NCI-H2029 treated with DMSO at 0.1 percent for 48 hours (cell line): Measurements from ENCODE around the gene RNF4.

Experiments used
- DNase-seq: peaks from one replicate; lab custom pipeline; 2025; lab: John Stamatoyannopoulos, UW

The RNF4 gene

DNA sequence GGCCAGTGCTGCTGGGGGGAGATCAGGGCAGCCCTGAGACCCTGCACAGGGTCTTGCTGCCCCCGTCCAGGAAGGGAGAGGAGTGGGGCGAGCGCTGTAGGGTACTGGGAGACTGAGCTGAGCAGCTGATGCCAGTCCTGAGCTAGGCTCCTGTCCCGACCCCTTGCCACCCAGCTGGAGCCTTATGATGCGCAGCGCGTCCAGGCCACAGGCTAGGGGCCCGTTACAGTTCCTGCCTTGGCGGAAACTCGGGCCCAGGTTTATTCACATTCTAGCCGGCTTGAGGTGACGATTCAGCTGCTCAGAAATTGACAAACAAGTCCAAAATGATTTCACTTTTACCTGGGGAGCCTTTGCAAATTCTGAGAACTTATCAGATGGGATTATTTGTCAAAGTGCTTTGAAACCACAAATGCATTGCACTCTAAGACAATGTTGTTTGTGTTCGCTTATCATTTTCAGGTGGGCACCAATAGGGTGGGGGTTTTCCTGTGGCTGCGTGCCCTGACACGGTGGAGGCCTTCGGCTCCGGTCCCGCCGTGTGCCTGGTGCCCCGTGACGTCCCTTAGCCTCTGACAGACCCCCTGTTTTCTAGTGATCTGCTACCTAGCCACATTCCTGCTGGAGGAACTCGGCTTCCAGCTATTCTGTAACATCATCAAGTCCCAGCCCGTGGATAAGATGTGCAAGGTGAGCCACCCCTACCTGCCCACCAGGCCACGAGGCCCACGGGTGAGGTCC lies 31.3 kb upstream of the RNF4 start:
- DNase-seq, result no peak

DNA sequence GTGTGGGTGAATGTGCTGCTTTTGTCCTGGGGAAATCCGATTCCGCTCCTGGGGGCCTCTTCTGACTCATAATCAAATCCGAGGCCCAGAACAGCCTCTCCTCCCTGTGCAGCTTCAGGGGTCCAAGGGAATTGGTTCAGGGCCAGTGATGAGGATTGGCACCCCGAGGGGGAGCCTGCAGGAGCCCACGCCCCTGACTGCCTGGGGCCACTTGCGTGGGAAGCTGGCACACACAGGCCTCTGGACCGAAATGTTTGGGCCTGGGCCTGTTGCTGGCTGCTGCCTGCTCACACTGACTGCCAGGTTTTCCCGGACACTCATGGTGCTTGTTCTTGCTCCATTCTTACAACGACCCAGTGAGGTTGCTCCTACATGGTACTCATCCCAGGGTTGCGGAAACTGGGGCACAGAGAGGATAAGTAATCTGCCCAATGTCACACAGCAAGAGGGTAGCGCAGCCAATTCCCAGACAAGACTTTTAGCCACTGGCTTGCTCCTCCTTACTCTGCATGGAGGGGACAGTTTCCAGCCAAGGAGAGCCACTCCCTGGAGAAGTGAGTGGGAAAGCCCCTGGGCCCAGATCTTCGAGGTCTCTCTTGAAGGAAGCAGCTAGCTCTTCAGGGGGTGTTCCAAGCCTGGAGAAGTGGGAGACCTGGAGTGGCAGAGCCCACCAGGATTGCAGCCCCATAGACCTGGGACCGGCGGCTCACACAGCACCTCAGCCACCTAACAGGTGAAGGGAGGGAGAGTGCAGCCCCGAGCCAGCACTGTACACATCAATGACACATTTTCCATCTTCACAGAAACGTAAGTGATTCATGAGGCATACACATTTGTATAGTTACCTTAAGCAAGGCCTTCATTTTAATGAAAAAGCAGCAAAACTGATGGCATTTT lies 29.8 kb upstream of the RNF4 start:
- no peak for DNase-seq

DNA sequence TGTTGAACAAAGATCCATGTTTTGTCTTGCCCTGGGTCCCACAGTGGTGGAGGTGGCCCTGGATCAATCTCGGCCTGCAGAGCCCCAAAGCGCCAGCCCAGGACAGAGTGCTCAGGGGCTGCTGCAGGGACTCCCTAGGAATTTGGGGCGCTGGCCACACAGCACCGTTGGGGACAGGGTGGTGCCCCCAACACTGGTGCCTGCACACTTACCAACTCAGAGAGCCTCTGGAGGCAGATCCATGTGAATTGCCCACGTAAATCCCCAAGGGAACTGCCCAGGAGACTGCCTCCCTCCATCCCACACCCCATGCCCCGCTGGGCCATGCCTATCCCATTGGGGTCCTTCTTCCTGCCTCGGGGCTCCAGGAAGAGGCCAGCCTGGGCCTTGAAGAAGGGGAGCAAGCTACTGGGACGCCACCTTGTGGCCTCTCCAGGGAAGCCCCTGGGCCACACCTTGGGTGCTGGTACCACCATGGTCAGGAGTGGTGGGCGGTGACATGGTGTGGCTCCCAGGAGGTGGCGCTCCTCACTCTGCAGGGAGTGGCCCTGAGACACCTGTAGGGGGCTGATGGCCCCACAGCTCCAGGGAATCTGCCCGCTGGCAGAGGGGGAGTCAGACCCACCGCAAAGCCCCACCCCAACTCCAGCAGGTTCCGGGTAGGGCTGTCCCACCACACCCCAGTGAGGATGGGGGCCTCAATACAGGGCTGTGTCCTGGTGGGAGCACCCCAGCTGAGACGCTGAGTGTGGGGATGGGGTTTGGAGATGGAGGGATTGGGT lies 27.3 kb upstream of the RNF4 start:
- DNase-seq, result no peak

DNA sequence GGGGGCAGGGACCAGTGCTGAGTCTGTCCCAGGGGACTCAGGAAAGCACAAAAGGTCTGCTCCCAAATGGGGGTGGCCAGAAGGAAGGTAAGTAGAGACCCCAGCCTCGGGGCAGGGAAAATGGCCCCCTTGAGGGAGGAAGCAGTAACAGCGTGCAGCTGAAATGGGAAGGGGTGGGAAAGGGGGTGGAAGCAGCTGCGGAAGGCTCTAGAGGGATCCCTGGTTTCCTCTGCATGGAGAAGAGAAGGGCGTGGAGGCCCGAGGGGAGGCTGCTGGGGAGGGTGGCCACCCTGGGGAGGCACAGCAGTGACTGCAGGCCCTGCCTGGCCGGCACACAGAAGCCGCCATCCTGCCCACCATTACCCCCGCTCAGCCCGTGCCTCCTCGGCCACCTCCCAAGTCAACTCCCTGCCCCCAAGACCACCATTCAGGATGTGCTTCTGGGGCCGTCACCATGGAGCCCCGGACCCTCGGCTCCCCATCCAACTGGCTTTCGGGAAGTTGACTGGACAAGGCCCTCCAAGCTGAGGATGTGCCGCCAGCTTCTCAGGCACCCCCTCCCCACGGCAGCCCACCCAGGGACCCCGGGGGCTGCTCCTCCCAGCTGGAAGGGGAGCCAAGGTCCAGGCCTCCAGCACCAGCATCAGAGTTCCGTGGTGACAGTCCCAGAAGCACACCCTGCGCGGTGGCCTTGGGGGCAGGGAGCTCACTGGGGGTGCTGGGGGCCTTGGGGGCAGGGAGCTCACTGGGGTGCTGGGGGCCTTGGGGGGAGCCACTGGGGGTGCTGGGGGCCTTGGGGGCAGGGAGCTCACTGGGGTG lies 26.5 kb upstream of the RNF4 start:
- DNase-seq, result no peak

DNA sequence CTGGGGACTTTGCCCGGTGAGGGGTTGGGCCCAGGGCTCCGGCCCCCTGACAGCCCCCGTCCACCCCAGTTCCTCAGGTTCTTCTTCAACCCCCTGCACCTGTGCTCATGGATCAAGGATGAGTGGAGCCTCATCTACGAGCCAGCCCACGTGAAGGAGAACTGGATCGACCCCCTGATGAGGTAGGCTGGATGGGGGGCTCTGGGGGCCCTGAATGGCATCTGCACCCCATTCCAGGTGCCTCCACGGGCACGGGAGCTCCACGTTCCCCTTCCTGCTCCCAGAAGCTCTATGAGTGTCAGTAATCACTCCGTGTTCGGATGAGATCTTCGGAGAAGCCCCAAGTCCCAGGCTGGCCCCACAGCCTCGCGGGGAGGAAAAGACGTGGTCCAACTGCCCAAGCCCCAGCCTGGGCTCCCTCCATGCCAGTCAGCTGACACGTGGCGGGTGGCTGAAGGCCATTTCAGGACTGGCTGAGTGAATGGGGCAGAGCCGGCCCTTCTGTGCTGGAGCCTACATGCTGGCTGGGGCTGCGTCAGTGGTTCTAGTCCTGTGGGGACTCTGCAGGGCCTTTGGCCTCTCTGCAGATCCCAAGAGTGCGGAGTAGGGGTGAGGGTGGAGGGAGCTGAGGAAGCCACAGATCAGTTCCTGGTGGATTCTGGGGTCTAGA lies 25.7 kb upstream of the RNF4 start:
- no peak for DNase-seq

- DNase-seq, result no peak
Observed at GRCh38 chr4:2443956-2444740, 24.8 kb upstream of the RNF4 start.

DNA sequence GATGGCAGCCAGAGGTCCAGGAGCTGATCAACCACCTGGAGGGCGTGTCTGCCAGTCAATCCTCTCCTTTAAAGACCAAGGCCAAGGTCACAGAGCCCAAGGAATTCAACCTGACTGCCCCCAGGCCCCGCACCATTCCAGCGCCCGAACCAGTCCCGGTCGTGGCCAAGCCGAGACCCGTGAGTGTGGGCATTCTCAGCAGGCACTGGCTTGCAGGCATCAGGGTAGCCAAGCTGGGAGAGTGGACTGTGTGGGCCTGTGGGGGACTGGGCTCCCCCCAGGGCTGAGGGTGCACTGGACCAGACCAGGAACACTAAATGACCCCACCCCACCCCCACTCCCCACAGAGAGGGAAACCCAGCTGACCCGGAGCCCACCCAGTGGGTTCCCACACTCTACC lies 23.8 kb upstream of the RNF4 start:
- no peak for DNase-seq

DNA sequence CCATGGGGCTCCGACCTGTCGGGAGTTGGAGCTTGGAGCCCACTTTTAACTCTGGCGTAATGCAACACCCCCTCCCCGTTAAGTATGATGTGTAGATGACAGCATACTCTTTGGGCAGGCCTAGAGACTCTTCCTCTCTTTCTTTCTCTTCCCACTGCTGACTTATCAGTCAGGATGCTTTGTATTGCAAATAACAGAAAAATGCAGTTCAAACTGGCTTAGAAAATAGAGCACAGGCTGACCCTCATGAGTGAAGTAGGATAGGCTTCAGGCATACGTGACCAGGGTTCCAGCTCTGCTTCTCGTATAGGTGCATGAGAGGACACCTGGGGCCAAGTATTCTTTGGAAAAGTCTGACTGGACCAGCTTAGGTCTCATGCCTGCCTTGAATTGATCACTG lies 23.3 kb upstream of the RNF4 start:
- no peak for DNase-seq

DNA sequence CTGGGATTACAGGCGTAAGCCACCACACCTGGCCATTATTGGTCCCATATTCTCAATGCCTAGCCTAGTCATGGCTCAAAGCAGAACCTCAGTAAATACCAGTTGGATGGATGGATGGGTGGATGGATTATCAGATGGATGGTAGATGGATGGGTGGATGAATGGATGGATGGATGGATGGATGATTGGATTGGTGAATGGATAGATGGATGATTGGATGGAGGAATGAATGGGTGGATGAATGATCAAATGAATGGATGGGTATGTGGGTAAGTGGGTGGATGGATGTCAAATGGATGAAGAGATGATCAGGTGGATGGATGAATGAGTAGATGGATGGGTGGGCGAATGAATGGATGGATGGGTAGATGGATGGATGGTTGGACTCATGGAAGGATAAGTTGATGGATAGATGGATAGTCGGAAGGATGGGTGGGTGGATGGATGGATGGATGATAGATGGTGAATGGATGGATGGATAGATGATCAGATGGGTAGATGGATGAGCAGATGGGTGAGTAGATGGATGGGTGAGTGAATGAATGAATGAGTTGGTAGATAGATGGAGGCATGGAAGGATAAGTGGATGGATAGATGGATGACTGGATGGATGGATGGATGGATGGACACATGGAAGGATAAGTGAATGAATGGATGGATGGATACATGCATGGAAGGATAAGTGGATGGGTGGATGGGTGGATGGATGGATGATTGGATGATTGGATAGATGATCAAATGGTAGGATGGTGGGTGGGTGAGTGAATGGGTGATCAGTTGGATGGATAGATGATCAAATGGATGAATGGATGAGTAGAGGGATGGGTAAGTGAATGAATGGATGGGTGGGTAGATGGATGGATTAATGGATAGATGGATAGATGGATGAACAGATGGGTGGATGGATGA lies 22.0 kb upstream of the RNF4 start:
- no peak for DNase-seq

GRCh38 chr4:2448589-2448988 lies 20.3 kb upstream of the RNF4 start:
- DNase-seq, result no peak

- DNase-seq, result no peak
Observed at GRCh38 chr4:2449051-2449450, 19.9 kb upstream of the RNF4 start.

DNA sequence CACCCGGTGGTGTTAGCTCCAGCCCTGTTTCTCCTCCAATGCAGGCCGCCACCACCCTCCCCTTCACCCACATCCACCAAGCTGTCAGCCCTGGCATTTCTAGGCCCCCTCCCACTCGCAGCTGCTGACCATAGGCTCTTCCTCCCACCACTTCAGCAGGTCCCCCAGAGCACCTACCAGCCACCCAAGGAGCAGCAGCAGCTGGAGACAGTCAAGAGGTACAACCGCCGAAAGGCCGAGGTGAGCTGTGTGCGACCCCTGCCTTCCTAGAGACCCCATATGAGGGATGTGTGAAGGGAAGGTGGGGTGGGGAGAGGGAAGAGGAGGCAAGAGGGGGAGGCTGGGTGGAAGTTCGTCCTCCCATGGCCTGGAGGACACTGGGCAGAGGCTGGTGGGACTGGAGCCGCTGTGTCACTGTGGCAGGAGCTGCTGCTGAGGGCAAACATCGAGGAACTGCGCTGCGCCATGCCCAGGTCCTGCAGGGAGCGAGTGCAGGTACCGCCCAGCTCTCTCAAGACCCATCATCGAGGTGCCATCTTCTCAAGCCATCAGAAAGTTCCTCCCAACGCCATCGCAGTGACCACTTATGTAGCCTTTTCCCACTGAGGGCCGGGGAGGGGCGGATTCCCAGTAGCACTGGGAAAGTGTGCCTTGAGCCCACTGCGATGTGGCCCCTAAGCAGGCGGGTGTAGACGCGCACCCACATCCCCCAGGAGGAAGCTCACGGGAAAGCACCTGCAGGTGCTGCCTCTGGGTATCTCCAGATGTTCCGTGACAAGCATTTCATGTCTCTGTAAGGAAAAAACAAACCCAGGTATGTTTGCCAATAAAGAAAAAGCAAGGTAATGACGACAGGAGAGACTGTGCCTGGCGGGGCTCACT lies 19.2 kb upstream of the RNF4 start:
- DNase-seq, result no peak

- DNase-seq, result no peak
Observed at GRCh38 chr4:2450394-2451035, 18.4 kb upstream of the RNF4 start.

DNA sequence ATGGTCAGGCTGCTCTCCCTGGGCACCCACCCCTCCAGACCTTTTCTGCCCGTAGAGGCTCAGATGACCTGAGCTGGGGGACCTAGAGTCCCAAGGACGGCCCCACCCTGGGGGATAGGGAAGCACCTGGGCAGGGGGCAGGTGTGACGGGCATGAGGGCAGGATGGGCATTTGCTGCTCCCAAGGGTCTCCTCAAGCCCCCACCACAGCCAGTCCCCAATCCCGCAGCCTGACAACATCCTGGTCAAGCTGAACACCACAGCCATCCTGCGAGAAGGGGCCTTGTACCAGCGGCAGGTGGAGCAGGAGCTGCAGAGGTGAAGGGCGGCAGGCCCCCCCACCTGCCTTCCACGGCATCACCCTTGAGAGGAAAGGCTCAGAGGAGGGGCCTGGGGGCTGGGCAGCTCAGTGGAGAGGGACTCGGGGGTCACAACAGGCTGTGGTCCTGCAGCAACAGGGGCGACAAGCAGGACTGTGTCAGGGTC lies 17.8 kb upstream of the RNF4 start:
- DNase-seq, result no peak

DNA sequence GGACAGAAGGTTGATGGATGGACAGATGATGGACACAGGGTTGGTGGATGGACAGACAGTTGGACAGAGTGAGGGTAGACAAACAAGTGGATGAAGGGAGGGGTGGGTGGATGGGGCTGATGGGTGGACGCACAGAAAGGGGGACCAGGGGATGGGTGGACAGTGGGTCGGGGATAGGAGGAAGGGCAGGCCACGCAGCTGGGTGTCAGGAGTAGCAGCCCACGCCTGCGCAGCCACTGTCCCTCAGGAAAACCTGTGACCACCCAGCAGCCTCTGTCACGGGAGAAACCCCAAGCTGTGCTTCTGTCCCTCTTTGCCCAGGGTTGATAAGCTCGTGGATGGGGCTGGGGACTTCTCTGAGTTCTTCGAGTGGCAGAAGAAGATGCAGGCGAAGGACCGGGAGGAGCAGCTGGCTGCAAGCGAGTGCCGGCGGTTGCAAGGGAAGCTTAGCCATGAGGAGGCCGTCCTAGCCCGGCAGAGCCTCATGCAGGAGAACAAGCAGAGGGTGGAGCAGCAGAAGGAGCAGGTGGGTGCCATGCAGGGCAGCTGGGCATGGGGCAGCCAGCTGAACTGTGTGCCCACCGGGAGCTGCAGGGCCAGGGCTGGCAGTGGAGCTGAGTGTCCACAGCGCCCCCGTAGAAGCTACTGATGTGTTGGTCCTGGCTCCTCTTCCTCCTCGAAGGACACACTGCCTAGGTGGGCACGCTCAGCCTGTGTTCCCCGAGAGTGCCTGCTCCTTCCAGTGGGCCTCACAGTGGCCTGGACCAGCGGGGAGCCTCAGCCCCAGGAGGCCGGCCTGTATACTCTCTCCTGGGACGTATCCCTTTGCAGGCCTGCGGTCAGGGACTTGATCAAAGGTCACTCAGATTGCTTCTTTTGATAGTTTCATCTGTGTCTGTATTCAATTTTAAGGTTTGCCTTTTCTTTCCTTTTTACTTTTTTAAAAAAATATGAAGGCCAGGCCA lies 16.8 kb upstream of the RNF4 start:
- no peak for DNase-seq
